ENCODE results near the gene NEURL4.

- TF ChIP-seq CTCF (IDR thresholded peaks at IDR 0.05): no peak
- no peak for TF ChIP-seq POLR2A (IDR thresholded peaks at IDR 0.05)
Measured at GRCh38 chr17:7283471-7284216, 45.5 kb downstream of the NEURL4 start.

All from esophagus squamous epithelium (tissue), 4 donors.